Ammon's horn (tissue), 1 donor: Measurements from ENCODE around the gene PPP4R3A.
"Not testable (repeated sequence)": the region's sequence is repeated elsewhere in the genome, so short reads cannot be mapped to it uniquely, and the experiment has no call there.

Experiments
- DNase-seq: peaks from one replicate; pipeline ENCODE4 v3.0.0-alpha.2; 2016; ENCODE audit warnings: low spot score

The PPP4R3A gene

DNA sequence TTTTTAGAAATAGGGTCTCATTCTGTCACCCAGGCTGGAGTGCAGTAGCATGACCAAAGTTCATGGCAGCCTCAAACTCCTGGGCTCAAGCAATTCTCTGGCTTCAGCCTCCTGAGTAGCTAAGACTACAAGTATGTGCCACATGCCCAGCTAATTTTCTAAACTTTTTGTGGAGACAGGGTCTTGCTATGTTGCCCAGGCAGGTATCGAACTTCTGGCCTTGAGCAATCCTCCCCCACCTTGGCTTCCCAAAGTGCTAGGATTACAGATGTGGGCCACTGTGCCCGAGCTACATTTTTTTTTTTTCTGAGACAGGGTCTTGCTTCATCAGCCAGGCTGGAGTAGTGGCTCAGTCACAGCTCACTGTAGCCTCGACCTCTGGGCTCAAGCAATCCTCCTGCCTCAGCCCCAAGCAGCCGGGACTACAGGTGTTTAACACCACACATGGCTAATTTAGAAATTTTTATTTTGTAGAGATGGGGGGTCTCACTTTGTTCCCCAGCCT is 7.1 kb downstream of the PPP4R3A start:
- DNase-seq, result no peak

DNA sequence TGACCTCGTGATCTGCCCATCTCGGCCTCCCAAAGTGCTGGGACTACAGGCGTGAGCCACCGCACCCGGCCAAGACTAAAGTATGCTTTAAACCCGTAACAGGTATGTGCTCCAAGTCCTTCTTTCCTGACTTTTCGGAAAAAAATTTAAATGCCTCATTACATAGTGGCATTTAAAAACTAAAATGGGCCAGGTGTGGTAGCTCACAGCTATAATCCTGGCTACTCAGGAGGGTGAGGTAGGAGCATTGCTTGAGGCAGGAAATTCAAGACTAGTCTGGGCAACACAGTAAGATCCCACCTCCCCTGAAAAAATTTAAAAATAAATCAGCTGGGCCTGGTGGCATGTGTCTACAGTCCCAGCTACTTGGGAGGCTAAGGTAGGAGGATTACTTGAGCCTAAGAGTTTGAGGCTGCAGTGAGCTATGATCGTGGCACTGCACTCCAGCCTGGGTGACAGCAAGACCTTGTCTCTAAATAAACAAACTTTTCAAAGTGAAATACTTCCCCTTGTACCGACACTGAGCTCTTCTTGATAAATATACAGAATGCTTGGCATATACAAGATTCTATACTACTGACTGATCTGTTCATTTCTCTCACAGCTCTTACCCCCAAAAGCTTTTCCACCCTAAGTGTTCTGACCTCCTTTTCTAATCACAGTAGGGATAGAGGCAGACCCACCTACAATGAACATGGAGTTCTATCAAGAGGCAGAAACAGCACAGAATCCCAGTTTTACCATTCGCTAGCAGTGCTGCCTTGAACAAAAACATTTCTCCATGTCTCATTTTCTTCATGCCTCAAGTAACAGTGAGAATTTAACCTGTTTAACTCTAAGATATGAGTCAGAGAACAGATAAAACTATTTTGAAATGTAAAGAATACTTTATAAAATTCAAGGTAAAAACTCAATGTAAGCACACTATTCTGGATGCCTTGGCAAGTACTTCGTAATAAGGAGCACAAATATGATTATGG is 7.9 kb downstream of the PPP4R3A start:
- DNase-seq, result no peak

DNA sequence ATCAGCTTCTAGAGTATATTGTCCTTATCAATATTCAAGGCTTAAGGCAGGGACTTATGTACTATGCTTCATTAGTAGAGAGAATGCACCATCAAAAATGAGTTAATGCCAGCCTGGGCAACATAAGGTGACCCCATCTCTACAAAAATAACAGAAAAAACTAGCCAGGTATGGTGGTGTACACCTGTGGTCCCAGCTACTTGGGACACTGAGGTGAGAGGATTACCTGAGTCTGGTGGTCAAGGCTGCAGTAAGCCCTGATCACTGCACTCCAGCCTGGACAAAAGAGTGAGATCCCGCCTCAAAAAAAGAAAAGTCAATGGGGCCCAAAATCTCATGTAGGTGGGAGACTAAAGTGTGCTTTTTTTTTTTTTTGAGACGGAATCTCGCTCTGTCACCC is 8.8 kb downstream of the PPP4R3A start:
- no peak for DNase-seq

DNA sequence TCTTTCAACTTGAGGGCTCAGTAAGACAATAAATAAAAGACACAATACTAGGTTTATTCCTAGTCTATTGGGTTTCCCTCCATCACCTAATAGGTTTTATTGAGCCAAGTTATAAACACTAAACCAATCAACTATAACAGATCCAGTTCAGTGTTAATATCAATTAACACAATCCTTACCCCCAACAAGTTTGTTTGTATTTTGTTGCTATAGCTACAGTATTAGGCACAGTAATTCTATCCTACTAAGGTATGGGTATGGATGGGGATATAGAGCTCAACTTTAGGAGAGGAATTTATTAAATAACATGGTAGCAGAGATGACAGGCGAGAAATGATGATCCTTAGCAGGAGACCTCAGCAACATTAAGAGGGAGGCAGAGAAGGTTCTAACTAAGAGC is 13.3 kb downstream of the PPP4R3A start:
- DNase-seq, result no peak

DNA sequence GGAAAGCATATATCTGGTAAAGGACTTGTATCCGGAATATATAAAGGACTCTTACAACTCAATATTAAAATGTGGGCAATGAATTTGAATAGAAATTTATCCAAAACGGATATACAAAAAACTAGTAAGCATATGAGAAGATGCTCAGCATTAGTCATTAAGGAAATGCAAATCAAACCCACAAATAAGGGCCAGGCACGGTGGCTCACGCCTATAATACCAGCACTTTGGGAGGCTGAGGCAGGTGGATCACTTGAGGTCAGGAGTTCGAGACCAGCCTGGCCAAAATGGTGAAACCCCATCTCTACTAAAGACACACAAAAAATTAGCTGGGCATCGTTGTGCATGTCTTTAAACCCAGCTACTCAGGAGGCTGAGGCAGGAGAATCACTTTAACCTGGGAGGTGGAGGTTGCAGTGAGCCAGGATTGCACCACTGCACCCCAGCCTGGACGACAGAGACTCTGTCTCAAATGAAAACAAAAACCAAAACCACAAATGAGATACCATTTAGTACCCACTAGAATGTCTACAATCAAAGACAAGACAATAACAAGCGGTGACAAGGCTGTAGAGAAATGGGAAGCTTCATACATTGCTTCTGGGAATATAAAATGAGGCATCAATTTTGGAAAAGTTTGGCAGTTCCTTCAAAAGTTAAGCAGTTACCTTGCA is 15.6 kb downstream of the PPP4R3A start:
- not testable (repeated sequence) for DNase-seq

DNA sequence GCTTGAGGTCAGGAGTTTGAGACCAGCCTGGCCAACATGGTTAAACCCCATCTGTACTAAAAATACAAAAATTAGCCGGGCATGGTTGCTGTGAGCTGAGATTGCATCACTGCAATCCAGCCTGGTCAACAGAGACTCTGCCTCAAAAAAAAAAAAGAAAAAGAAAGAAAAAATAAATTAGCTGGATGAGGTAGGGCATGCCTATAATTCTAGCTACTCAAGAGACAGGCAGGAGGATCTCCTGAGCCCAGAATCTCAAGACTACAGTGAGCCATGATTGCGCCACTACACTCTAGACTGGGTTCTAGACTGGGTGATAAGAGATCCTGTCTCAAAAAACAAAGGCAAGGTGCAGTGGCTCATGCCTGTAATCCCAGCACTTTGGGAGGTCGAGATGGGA is 16.9 kb downstream of the PPP4R3A start:
- DNase-seq, result no peak

DNA sequence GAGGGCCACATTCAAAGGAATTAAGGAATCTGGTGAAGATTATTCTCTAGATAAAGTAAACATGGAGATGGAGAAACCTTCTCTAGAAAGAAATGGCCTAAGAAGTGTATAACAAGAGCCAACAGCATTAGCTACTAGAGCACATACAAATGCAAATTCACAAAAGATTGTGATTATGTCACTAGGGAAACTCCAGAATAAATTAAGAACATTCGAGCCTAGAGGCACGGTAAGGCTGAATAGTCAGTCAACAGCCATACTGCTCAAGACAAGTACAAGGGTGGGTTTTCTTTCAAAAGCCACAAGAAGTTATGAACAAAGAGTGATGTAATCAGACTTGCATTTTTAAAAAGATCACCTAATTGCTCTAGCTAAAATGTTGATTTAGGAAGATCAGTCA is 25.4 kb downstream of the PPP4R3A start:
- no peak for DNase-seq

DNA sequence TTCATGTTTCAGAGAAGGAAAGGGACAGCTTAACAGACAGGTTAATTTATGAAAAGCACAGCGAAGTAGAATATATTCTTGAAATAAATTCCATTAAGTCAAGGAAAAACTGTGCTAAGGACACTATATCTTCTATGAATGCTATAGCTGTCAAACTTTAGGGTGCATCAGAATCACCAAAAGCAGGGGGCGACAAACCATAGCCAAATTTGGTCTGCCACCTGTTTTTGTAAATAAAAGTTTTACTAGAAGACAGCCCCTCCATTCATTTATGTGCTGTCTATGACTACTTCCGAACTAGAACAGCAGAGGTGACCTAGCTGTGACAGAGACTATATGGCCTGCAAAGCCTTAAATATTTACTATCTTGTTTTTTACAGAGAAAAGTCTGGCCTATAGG is 25.9 kb downstream of the PPP4R3A start:
- DNase-seq, result no peak

DNA sequence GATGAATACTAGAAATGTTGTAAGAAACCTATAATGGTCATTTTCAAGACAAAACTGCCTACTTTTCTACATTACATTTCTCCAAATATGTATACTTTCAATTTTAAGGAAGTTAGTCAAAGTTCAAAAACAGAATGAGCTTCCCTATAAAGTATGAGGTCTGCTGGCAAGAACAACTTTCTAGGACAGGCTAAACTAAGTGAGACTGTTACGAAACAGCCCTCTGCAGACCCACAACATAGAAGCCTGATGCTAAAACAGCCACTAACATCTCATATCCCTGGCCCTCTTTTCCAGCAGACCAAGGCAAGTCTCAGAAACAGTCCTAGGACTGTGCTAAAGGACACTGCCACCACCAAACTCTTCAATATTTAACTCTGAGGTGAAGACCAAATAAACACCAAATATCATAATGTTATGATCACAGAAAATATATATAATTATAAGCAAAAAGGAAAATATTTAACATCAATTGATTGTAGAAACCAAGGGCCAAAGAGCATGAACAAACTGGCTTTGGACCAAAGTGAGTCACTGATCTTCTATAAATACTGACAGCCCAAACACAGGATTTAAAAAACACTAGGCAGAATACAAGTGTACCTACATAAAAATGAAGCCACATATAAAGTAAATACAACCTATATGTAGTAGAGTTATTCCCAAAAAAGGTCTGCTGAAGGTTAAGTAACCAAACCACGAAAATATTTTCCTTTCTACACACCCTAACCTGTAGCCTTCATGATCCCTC is 27.7 kb downstream of the PPP4R3A start:
- no peak for DNase-seq

DNA sequence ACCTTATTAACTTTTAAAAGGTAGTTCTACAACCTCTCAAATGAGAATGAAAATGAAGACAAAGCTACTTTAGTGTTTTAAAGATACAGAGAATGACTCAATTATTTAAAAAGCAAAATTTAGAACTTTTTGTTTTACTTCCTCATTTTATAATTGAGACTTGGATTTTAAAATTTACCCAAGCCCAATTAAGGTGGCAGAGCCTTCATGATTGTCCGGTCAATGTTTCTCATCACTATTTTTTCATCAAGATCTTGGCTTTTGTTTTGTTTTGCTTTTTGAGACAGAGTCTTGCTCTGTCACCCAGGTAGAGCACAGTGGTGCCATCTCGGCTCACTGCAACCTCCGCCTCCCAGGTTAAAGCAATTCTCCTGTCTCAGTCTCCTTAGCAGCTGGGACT is 32.7 kb downstream of the PPP4R3A start:
- DNase-seq, result no peak

DNA sequence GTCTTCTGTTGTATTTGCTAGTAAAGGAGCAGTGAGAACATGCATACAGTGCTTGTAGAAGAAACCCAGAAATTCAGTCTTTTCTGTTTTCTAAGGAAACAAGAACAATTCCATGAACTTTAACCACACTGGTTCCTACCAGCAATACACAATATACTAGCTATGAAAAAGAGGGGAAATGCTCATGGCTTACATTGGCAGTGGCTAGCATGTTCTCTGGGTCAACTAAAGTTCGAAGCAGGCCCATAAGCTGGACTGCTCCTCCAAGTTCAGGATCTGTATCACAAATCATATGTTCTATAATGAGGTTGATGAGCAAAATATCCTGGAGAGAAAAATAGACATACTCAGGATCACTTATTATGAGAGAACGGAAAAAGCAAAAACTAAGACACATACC is 37.1 kb downstream of the PPP4R3A start:
- no peak for DNase-seq

DNA sequence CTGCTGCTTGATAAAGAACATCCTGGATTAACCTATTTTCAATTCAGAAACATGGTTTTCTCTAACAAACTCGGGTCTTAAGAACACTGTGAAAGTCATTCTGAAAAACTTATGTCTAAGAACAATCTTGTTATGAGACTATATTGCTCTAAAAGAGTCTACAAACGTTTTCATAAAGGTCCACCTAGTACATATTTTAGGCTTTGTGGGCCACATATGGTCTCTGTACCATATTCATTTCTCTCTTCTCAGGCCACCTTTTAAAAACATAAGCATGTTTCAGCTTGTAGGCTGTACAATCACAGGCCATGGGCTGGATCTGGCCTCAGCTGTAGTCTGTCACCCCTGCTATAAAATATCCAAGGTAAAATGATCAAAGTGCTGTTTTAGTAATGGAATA is 39.9 kb downstream of the PPP4R3A start:
- no peak for DNase-seq

DNA sequence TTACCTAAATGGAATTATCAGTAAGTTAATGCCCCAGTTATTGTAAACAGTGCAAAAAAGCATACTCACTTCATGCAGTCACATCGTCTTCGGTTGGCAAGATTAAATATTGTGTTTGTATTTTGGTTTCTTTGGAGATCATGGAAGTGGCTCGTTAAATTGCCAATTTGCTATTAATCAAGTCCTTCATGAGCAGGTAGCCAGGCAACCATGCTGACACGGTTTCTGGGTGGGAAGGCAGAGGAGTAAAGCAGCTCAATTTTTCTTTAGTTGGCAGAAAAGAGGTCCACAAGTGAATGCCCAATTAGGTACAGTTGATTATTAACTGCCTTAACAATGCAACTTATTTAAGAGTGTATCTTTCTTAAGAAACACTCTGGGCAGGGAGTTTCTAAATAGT is 43.9 kb downstream of the PPP4R3A start:
- DNase-seq, result peak; percentile 17

DNA sequence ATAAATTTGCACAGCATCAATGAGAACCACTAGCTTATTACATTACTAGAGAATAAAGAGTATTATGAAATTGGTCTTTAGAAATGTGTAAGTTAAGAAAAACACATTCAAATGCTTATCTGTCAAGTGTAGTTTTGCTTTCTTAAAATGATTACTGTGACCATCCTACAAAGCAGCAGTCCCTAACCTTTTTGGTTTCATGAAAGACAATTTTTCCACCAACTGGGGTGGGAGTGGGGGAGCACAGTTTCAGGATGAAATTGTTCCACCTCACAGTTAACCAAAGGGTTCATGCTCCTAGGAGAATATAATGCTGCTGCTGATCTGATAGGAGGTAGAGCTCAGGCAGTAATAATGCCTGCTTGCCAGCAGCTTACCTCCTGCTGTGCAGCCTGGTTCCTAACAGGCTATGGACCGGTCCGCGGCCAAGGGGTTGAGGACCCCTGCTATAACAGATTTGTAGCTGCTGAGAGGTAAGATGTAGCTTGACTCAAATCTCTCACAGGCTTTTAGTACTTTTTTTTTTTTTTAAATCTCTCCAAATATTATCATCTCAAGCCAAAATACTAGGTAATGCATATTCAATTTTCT is 45.4 kb downstream of the PPP4R3A start:
- DNase-seq, result no peak

DNA sequence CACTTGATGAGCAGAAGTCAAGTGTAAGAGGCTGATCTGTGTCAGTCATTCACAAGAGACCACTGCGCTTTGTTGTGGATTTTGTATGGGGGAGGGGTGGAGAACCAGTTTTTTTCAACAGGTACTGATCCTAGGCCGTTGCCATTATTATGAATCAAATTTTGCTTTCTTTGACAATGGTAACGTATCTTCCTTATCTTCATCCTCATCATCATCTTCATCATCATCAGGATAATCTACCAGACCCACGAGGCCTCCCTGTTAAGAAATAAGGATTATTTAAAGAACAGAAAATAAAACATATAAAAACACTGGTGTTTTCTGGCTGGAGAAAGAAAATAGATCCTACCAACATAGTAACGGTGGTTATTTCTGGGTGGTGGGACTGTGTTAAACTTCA is 51.5 kb downstream of the PPP4R3A start:
- no peak for DNase-seq

DNA sequence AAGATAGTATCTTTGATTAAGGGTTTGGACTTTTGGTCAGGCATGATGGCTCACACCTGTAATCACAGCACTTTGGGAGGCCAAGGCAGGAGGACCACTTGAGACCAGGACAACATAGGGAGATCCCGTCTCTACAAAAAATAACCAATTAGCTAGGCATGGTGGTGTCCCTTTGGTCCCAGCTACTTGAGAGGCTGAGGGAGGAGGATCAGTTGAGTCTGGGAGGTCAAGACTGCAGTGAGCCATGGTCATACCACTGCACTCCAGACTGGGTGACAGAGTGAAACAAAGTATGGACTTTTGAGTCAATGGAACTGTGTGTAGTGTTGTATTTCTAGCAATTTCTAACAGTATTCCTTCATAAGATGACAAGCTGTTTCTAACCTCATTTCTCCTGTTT is 53.8 kb downstream of the PPP4R3A start:
- DNase-seq, result no peak

DNA sequence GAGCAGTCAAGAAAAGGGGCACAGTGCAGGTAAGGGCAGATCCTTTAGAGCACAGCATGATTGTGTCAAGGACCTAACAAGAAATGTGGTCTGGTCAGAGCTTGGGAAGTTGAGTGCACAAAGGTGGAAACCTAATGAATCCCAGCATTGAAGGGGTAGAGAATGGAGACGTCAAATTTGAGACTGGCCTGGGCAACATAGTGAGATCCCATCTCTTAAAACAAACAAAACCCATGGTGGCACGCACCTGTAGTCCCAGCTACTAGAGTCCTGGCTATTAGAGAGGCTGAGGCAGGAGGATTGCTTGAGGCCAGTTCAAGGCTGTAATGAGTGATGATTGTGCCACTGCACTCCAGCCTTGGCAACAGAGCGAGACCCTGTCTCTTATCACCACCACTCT is 55.5 kb downstream of the PPP4R3A start:
- DNase-seq, result no peak

DNA sequence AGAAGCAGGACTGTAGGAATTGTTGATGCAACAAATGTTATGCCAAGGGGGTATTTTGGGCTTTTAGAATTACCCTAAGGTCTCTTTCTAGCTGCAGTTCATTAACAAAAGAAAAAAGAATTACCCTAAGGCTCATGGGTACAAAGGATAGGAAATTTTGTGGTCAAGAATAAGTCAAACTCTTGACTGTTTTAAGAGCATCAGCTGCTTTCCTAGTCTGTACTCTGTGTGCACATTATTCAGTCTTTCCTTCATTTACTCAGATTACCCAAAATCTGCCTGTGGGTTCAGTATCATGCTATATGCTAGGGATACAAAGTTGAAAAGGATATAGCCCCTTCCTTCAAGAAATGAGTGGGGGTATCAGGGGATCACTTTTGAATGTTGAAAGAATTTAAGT is 56.0 kb downstream of the PPP4R3A start:
- DNase-seq, result no peak

DNA sequence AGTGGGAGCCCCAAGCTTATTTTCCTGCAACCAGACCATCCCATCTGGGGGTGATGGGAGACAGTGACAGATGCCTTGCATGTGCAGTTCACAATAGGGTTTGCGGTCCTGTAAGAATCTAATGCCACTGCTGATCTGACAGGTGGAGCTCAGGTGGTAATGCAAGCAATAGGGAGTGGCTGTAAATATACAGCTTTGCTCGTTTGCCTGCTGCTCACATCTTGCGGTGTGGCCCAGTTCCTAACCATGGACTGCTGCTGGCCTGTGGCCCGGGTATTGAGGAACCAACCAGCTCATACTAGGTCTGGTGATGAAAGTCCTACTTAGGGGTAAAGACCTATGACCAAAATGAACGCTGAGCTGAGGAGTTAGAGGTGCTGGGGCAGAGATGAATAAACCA is 56.4 kb downstream of the PPP4R3A start:
- no peak for DNase-seq

DNA sequence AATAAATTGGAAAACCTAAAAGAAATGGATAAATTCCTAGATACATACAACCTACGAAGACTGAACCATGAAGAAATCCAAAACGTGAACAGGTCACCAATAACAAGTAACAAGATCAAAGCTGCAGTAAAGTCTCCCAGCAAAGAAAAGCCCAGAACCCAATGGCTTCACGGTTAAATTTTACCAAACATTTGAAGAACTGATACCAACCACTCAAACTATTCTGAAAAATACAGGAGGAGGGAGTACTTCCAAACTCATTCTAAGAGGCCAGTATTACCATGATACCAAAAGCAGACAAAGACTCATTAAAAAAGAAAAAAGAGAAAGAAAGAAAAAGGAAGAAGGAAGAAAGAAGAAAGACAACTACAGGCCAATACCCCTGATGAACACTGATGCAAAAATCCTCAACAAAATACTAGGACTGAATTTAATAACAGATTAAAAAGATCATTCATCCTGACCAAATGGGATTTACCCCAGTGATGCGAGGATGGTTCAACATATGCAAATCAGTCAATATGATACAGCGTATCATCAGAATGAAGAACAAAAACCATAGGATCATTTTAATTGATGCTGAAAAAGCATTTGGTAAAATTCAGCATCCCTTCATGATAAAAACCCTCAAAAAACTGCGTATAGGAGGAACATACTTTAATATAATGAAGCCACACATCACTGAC is 65.6 kb downstream of the PPP4R3A start:
- DNase-seq, result no peak

DNA sequence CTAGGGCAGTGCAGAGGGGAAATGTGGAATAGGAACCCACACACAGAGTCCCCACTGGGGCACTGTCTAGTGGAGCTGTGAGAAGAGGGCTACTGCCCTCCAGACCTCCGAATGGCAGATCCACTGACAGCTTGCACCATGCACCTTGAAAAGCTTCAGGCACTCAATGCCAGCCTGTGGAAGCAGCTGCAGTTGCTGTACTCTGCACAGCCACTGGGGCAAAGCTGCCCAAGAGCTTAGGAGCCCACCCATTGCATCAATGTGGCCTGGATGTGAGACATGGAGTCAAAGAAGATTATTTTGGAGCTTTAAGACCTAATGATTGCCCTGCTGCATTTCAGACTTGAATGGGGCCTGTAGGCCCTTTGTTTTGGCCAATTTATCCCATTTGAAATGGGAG is 70.8 kb downstream of the PPP4R3A start:
- DNase-seq, result no peak

DNA sequence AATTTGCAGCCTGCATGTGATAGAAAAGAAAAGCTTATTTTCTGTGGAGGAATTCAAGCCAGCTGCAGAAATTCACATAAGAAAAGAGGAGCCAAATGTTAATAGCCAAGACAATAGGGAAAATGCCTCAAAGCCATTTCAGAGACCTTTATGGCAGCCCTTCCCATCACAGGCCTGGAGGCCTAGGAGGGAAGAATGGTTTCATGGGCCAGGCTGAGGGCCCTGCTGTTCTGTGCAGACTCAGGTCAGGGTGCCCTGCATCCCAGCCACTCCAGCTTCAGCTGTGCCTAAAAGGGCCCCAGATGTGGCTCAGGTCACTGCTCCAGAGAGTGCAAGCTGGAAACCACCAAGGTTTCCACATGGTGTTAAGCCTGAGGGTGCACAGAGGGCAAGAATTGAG is 71.3 kb downstream of the PPP4R3A start:
- DNase-seq, result no peak
